Neural cell (in vitro differentiated cells): ENCODE data around the gene GOLGA6C.
"Not testable (repeated sequence)": the region's sequence is repeated elsewhere in the genome, so short reads cannot be mapped to it uniquely, and the experiment has no call there.

ENCODE experiments used
- POLR2AphosphoS5 ChIP-seq: IDR thresholded peaks from 2 replicates; pipeline ENCODE4 v1.6.1; 2012
- TF ChIP-seq, protein P1 (sequence below): fragments of 450-650 bp; IDR thresholded peaks from 2 replicates; pipeline ENCODE4 v1.5.1; 2014; ENCODE audit warnings: antibody characterized with exemption, mild to moderate bottlenecking, moderate library complexity; ENCODE audit not compliant: poor library complexity, severe bottlenecking
- TF ChIP-seq, protein P2 (sequence below): IDR thresholded peaks from 2 replicates; pipeline ENCODE4 v1.6.1; 2012; ENCODE audit warnings: borderline replicate concordance

DNA sequence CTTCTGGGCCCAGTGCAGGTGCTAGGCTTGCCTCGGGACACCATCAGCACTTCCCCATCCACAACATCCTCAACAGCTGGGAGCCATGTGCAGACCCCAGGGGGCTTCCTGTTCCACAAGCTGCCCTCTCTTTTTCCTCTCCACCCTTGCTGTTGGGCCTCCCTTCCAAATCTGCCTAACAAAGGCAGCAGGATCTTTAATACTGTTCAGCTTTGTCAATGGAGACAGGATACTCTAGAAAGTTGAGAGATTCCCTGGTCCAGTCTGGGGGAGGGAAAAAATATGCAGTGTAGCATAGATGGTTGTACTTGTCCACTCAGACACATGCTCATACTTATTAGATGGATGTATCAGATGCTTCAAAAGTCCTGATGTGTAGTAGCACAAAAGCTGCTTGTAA, 20.4 kb downstream of the GOLGA6C start:
- TF ChIP-seq, protein P1, sequence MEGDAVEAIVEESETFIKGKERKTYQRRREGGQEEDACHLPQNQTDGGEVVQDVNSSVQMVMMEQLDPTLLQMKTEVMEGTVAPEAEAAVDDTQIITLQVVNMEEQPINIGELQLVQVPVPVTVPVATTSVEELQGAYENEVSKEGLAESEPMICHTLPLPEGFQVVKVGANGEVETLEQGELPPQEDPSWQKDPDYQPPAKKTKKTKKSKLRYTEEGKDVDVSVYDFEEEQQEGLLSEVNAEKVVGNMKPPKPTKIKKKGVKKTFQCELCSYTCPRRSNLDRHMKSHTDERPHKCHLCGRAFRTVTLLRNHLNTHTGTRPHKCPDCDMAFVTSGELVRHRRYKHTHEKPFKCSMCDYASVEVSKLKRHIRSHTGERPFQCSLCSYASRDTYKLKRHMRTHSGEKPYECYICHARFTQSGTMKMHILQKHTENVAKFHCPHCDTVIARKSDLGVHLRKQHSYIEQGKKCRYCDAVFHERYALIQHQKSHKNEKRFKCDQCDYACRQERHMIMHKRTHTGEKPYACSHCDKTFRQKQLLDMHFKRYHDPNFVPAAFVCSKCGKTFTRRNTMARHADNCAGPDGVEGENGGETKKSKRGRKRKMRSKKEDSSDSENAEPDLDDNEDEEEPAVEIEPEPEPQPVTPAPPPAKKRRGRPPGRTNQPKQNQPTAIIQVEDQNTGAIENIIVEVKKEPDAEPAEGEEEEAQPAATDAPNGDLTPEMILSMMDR: not testable (repeated sequence)
- TF ChIP-seq, protein P2, sequence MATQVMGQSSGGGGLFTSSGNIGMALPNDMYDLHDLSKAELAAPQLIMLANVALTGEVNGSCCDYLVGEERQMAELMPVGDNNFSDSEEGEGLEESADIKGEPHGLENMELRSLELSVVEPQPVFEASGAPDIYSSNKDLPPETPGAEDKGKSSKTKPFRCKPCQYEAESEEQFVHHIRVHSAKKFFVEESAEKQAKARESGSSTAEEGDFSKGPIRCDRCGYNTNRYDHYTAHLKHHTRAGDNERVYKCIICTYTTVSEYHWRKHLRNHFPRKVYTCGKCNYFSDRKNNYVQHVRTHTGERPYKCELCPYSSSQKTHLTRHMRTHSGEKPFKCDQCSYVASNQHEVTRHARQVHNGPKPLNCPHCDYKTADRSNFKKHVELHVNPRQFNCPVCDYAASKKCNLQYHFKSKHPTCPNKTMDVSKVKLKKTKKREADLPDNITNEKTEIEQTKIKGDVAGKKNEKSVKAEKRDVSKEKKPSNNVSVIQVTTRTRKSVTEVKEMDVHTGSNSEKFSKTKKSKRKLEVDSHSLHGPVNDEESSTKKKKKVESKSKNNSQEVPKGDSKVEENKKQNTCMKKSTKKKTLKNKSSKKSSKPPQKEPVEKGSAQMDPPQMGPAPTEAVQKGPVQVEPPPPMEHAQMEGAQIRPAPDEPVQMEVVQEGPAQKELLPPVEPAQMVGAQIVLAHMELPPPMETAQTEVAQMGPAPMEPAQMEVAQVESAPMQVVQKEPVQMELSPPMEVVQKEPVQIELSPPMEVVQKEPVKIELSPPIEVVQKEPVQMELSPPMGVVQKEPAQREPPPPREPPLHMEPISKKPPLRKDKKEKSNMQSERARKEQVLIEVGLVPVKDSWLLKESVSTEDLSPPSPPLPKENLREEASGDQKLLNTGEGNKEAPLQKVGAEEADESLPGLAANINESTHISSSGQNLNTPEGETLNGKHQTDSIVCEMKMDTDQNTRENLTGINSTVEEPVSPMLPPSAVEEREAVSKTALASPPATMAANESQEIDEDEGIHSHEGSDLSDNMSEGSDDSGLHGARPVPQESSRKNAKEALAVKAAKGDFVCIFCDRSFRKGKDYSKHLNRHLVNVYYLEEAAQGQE: not testable (repeated sequence)
- not testable (repeated sequence) for TF ChIP-seq POLR2AphosphoS5
